Left forelimb (tissue), 1 donor: ENCODE data around the gene ZNF570.

Experiments
- DNase-seq: peaks from one replicate; pipeline ENCODE4 v3.0.0-alpha.2; 2018; ENCODE audit warnings: low spot score

Gene ZNF570

GRCh38 chr19:37468961-37469777 is at the start of gene ZNF570:
Gene ZNF570, plus strand, starts transcription at chr19:37469356. Its CDS starts 999 bp downstream, at chr19:37470355.
- DNase-seq: peak; percentile 93

GRCh38 chr19:37452500-37453245 is 16.5 kb upstream of the ZNF570 start:
- DNase-seq: no peak

- DNase-seq: no peak
Measured at GRCh38 chr19:37466277-37466797, 2.8 kb upstream of the ZNF570 start.

- peak; percentile 94 for DNase-seq
Measured at GRCh38 chr19:37466798-37467607, 2.2 kb upstream of the ZNF570 start, which contains the start of gene ZNF569. Gene ZNF569, minus strand, starts transcription at chr19:37467444. Its CDS starts 22,523 bp downstream, at chr19:37444921.

- DNase-seq: no peak
Measured at GRCh38 chr19:37467608-37468090, 1.5 kb upstream of the ZNF570 start.

- DNase-seq: no peak
Measured at GRCh38 chr19:37470216-37470615, 1.1 kb downstream of the ZNF570 start.

GRCh38 chr19:37472165-37472564 is 3.0 kb downstream of the ZNF570 start:
- DNase-seq: no peak

GRCh38 chr19:37484406-37485168 is 15.4 kb downstream of the ZNF570 start:
- no peak for DNase-seq

- DNase-seq: no peak
Measured at GRCh38 chr19:37492213-37492612, 23.1 kb downstream of the ZNF570 start.

GRCh38 chr19:37505958-37506386 is 36.8 kb downstream of the ZNF570 start:
- DNase-seq: no peak

- DNase-seq: peak; percentile 89
Measured at GRCh38 chr19:37506387-37507166, 37.4 kb downstream of the ZNF570 start, which contains the start of gene ZNF793. Gene ZNF793, plus strand, starts transcription at chr19:37506939. Its CDS starts 16,501 bp downstream, at chr19:37523440.

- DNase-seq: no peak
Measured at GRCh38 chr19:37507167-37507464, 38.0 kb downstream of the ZNF570 start.

GRCh38 chr19:37511186-37511585 is 42.0 kb downstream of the ZNF570 start:
- no peak for DNase-seq

- no peak for DNase-seq
Measured at GRCh38 chr19:37511821-37512220, 42.7 kb downstream of the ZNF570 start.

GRCh38 chr19:37513397-37513796 is 44.2 kb downstream of the ZNF570 start:
- DNase-seq: no peak

GRCh38 chr19:37519890-37520289 is 50.7 kb downstream of the ZNF570 start:
- DNase-seq: no peak

- DNase-seq: no peak
Measured at GRCh38 chr19:37537391-37537947, 68.3 kb downstream of the ZNF570 start.
